Measurements from ENCODE around the gene RIC3.

DNA sequence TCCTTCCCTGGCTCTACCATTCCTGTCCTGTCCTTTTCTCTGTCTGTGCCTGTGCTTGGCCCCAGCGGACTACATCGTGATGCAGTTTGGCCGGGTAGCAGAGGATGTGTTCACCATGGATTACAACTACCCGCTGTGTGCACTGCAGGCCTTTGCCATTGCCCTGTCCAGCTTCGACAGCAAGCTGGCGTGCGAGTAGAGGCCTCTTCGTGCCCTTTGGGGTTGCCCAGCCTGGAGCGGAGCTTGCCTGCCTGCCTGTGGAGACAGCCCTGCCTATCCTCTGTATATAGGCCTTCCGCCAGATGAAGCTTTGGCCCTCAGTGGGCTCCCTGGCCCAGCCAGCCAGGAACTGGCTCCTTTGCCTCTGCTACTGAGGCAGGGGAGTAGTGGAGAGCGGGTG lies 67.4 kb downstream of the RIC3 start:
- TF ChIP-seq, protein P1, sequence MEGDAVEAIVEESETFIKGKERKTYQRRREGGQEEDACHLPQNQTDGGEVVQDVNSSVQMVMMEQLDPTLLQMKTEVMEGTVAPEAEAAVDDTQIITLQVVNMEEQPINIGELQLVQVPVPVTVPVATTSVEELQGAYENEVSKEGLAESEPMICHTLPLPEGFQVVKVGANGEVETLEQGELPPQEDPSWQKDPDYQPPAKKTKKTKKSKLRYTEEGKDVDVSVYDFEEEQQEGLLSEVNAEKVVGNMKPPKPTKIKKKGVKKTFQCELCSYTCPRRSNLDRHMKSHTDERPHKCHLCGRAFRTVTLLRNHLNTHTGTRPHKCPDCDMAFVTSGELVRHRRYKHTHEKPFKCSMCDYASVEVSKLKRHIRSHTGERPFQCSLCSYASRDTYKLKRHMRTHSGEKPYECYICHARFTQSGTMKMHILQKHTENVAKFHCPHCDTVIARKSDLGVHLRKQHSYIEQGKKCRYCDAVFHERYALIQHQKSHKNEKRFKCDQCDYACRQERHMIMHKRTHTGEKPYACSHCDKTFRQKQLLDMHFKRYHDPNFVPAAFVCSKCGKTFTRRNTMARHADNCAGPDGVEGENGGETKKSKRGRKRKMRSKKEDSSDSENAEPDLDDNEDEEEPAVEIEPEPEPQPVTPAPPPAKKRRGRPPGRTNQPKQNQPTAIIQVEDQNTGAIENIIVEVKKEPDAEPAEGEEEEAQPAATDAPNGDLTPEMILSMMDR (conservative IDR thresholded peaks at IDR 0.05 in 1 of 2, IDR thresholded peaks at IDR 0.05 in 1 of 2; ENCODE audit: extremely low read depth in 1 of 2, insufficient read depth in 1 of 2, low read depth in 1 of 2, low read length in 2 of 2) = no peak
- no peak for TF ChIP-seq EZH2 (IDR thresholded peaks at IDR 0.05; ENCODE audit: borderline replicate concordance, low read length)

Data from mammary epithelial cell (primary cell).